Measurements from ENCODE around the gene GAST. TPM values are rescaled to one million over a fixed set of nuclear protein-coding genes. Genes with fewer than 3 reads are reported as not detected.

The GAST gene
- total and polyA plus RNA-seq, 10 of the 15 experiments (the other 5 are each of a cell fraction or from before 2014, with no cell fraction given): not detected

- TF ChIP-seq CHD2 (IDR thresholded peaks at IDR 0.05; ENCODE audit: borderline replicate concordance, low read depth, low read length): no peak
- no peak for TF ChIP-seq ESRRA (IDR thresholded peaks at IDR 0.05; ENCODE audit: low read length)
- no peak for TF ChIP-seq YBX1 (IDR thresholded peaks at IDR 0.05)
These were observed 20.9 kb upstream of the GAST start (continued) for GRCh38 chr17:41691031-41691777.

DNA sequence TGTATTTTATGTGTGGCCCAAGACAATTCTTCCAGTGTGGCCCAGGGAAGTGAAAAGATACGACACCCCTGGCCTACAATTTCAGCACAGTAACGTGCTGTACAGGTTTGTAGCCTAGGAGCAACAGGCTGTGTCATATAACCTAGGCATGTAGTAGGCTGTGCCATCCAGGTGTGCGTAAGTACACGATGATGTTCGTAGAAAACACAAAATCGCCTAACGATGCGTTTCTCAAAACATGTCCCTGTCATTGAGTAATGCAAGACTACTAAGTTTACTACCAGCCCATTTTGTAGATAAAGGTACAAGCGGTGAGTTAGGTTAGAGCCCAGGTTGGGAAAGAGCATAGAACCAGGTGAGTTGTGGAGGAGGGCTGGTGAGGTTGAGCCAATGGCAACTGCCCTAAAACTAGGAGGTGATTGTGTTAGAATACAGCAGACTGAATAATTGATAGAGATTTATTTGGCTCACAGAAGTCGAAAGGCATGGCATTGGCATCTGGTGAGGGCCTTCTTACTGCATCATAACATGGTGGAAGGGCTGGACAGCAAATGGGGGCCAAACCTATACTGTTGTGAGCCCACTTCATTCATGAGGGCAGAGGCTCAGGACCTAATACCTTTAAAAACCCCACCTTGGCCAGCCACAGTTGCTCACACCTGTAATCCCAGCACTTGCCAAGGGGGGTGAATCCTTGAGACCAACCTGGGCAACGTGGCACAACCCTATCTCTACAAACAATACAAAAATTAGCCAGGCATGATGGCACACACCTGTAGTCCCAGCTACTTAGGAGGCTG lies 19.2 kb upstream of the GAST start:
- Histone ChIP-seq H3K9me3 (replicated peaks; ENCODE audit: control insufficient read depth, insufficient read depth, low read length) (no peaks in the 10 kb centered on the region; the same call in 2 of the 3 replicates), H3K79me2 (ENCODE audit: control insufficient read depth, insufficient read depth, low read length) (peaks cover 28% of the 10 kb centered on the region), H3K4me3 (no peak overlapping the region), H3K4me2 (ENCODE audit: control insufficient read depth, insufficient read depth) (no peak overlapping the region), H4K20me1 (ENCODE audit: control insufficient read depth, insufficient read depth) (peaks cover 18% of the 10 kb centered on the region), H3K27me3 (replicated peaks in 1 of 2; ENCODE audit: control insufficient read depth in 2 of 2, insufficient read depth in 2 of 2, low read length in 1 of 2) (no peaks in the 10 kb centered on the region), H3K4me1 (ENCODE audit: control insufficient read depth, insufficient read depth, low read length) (peaks cover 11% of the 10 kb centered on the region), H2AFZ (ENCODE audit: control insufficient read depth, low read depth, low read length) (no peak overlapping the region), H3K27ac (ENCODE audit: control insufficient read depth, insufficient read depth) (no peak overlapping the region), H3K9ac (ENCODE audit: control insufficient read depth, insufficient read depth, low read length) (no peak overlapping the region), H3K36me3 (ENCODE audit: control insufficient read depth in 2 of 2, insufficient read depth in 2 of 2, low read length in 1 of 2) (peaks cover 20 to 35% of the 10 kb centered on the region in 2 experiments)
- 94% methylated on average over 11 of the region's 11 CpGs for WGBS (ENCODE audit: insufficient coverage, insufficient replicate concordance, low lambda C conversion rate, missing lambda C conversion rate)
- in situ Hi-C loops (cut with MboI): loop anchor here (25.0 kb wide), 2 partner anchors 1519 to 1669 kb away; partner anchors contain the start of gene TMEM106A
- intact Hi-C loops (cut with micrococcal nuclease; ENCODE audit: unreplicated experiment): no loop called here
- ATAC-seq (no peak), FAIRE-seq (no peak), DNase-seq (ENCODE audit: low read depth, low spot score) (no peak)
- CTCF ChIA-PET: interaction anchor here (0.6 to 10.4 kb wide), 3 partner anchors 14 to 418 kb away, joined by 3 to 265 read pairs (median 192); no protein-coding TSS in a partner anchor
- POLR2A ChIA-PET: interaction anchor here (0.8 kb wide), 1 partner anchor 16 kb away, joined by 4 read pairs; no protein-coding TSS in a partner anchor
- SMC1A ChIA-PET (ENCODE audit: uncharacterized antibody, unreplicated experiment): interaction anchor here (0.6 to 5.7 kb wide), 4 partner anchors 13 to 120 kb away, joined by 3 to 122 read pairs (median 66); partner anchors contain the start of gene FKBP10
- RAD21 ChIA-PET (ENCODE audit: unreplicated experiment): interaction anchor here (0.7 to 5.7 kb wide), 3 partner anchors 14 to 30 kb away, joined by 3 to 117 read pairs (median 3); no protein-coding TSS in a partner anchor
- no TSS peak for BruUV-seq (replicated peaks)
- TF ChIP-seq ZBED1 (IDR thresholded peaks at IDR 0.05; ENCODE audit: borderline replicate concordance) (peak; percentile 73), ETV6 (conservative IDR thresholded peaks at IDR 0.05 in 1 of 2, IDR thresholded peaks at IDR 0.05 in 1 of 2; ENCODE audit: borderline replicate concordance in 1 of 2, low read depth in 1 of 2) (no peak), RUNX3 (IDR thresholded peaks at IDR 0.05; ENCODE audit: low read length) (no peak), KLF5 (IDR thresholded peaks at IDR 0.05; ENCODE audit: partially characterized antibody) (no peak), RAD51 (IDR thresholded peaks at IDR 0.05) (no peak), NKRF (conservative IDR thresholded peaks at IDR 0.05) (no peak), FOS (IDR thresholded peaks at IDR 0.05; ENCODE audit: borderline replicate concordance, extremely low read depth, insufficient read length) (no peak), ESRRA (IDR thresholded peaks at IDR 0.05; ENCODE audit: low read length) (no peak), CREB1 (IDR thresholded peaks at IDR 0.05; ENCODE audit: low read depth) (no peak), TARDBP (IDR thresholded peaks at IDR 0.05; ENCODE audit: borderline replicate concordance) (no peak), POU2F2 (IDR thresholded peaks at IDR 0.05; ENCODE audit: borderline replicate concordance, low read depth, low read length) (0 out of 3 replicates have a peak, but pooled peaks have one; percentile 2), MYB (IDR thresholded peaks at IDR 0.05; ENCODE audit: borderline replicate concordance, low read depth, low read length) (no peak)
- TF ChIP-seq, protein P1, sequence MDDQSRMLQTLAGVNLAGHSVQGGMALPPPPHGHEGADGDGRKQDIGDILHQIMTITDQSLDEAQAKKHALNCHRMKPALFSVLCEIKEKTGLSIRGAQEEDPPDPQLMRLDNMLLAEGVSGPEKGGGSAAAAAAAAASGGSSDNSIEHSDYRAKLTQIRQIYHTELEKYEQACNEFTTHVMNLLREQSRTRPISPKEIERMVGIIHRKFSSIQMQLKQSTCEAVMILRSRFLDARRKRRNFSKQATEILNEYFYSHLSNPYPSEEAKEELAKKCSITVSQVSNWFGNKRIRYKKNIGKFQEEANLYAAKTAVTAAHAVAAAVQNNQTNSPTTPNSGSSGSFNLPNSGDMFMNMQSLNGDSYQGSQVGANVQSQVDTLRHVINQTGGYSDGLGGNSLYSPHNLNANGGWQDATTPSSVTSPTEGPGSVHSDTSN (IDR thresholded peaks at IDR 0.05; ENCODE audit: insufficient replicate concordance, low read depth, low read length): no peak
- TF ChIP-seq, protein P2, sequence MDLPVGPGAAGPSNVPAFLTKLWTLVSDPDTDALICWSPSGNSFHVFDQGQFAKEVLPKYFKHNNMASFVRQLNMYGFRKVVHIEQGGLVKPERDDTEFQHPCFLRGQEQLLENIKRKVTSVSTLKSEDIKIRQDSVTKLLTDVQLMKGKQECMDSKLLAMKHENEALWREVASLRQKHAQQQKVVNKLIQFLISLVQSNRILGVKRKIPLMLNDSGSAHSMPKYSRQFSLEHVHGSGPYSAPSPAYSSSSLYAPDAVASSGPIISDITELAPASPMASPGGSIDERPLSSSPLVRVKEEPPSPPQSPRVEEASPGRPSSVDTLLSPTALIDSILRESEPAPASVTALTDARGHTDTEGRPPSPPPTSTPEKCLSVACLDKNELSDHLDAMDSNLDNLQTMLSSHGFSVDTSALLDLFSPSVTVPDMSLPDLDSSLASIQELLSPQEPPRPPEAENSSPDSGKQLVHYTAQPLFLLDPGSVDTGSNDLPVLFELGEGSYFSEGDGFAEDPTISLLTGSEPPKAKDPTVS (IDR thresholded peaks at IDR 0.05; ENCODE audit: low read depth, low read length): no peak

All from GM12878 (cell line).